ENCODE measurements around the gene KLK15. TPM values are rescaled to one million over a fixed set of nuclear protein-coding genes. Genes with fewer than 3 reads are reported as not detected.
"Not testable (repeated sequence)": the region's sequence is repeated elsewhere in the genome, so short reads cannot be mapped to it uniquely, and the experiment has no call there.

The KLK15 gene
- total and polyA plus RNA-seq, 5 experiments from 2014 or later: not detected

DNA sequence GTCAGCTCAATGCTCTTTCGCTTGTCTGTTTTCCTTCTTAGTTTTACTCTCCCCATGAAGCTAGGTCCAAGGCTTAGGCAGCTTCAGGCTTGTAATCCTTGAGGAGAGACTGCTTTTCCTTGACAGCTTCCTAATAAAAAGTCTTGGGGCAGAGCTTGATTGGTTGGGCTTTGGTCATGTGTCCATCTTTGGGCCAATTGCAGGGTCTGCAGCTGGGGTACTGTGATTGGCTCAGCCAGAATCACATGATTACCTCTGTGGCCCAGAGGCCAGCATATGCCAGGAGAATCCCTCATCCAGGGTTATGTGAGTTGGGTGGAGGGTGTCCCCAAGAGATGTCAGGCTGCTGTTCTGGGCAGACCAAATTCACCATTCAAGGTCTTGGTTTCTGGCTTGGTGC is 17.9 kb downstream of the KLK15 start:
- DNase-seq (no peak), ATAC-seq (no peak)
- POLR2A ChIA-PET: no interaction called here
- no peak overlapping the region for H3K4me3 Mint-ChIP-seq
- H3K36me3 Mint-ChIP-seq: peaks cover 0 to 1% (median 0%) of the 10 kb centered on the region in 3 donors
- peaks cover 29 to 64% (median 56%) of the 10 kb centered on the region in 5 donors for H3K27me3 Mint-ChIP-seq
- H3K9me3 Mint-ChIP-seq: peaks cover 0 to 3% (median 0%) of the 10 kb centered on the region in 9 donors
- no peak overlapping the region for H3K27ac Mint-ChIP-seq
- H3K4me1 Mint-ChIP-seq: peaks cover 15 to 27% (median 22%) of the 10 kb centered on the region in 4 donors

DNA sequence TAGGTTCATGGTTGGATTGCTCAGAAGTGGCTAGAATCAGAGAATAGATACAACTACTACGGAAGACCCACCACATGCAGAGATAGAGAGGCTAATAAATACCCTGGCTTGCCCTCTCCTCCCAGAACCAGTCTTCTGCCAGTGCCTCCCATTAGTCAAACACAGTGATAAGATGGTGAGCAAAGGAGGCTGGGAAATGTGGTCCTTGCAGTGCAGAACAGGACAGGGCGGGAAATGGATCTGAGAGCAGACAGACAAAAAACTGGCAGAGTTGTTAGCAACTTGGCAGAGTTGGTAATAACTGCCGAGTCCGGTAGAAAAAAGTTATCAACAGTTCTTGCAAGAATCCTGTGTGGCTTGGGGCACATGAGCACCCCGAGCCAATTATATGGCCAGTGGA is 18.5 kb downstream of the KLK15 start:
- Mint-ChIP-seq H3K27me3 (peaks cover 24 to 58% (median 50%) of the 10 kb centered on the region in 5 donors), H3K36me3 (no peaks in the 10 kb centered on the region), H3K27ac (no peak overlapping the region), H3K4me3 (no peak overlapping the region), H3K4me1 (peaks cover 11 to 22% (median 17%) of the 10 kb centered on the region in 4 donors), H3K9me3 (peaks cover 0 to 3% (median 0%) of the 10 kb centered on the region in 9 donors)
- POLR2A ChIA-PET: no interaction called here
- no peak for ATAC-seq
- DNase-seq: no peak

DNA sequence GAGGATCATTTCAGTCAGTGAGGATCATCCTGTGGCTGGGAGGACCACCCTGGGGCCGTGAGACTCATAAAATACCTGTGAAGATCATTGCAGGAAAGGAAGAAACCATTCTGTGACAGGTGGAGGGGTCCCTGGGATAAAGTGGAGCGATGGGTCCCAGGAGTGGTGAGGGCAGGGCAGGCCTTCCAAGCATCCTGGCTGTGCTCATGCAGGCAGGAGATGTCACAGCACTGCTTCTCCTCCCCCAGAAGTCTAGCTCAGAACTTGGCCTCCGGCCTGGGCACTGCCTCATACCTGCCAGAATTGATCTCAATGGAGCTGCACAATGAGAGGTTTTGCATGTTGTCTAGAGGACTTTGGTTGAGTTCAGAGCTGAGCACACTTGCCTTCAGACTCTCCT is 20.9 kb downstream of the KLK15 start:
- no peaks in the 10 kb centered on the region for H3K36me3 Mint-ChIP-seq
- peak overlapping the region in 1 of 10 donors; percentile 15 for H3K27ac Mint-ChIP-seq
- no peaks in the 10 kb centered on the region for H3K9me3 Mint-ChIP-seq
- no peak for ATAC-seq
- no peak overlapping the region for H3K4me3 Mint-ChIP-seq
- peaks cover 12 to 34% (median 31%) of the 10 kb centered on the region in 5 donors for H3K27me3 Mint-ChIP-seq
- DNase-seq: no peak
- H3K4me1 Mint-ChIP-seq: peaks cover under 1 to 4% (median 2%) of the 10 kb centered on the region in 4 donors
- POLR2A ChIA-PET: no interaction called here

DNA sequence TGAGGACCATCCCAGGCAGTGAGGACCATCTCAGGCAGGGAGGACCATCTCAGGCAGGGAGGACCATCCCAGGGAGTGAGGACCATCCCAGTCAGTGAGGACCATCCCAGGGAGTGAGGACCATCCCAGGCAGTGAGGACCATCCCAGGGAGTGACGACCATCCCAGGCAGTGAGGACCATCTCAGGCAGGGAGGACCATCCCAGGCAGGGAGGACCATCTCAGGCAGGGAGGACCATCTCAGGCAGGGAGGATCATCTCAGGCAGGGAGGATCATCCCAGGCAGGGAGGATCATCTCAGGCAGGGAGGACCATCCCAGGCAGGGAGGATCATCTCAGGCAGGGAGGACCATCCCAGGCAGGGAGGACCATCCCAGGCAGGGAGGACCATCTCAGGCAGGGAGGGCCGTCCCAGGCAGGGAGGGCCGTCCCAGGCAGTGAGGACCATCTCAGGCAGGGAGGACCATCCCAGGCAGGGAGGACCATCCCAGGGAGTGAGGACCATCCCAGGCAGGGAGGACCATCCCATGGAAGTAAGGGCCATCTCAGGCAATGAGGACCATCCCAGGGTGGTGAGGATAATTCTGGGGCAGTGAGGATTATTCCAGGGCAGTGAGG is 21.6 kb downstream of the KLK15 start:
- DNase-seq, POLR2A ChIA-PET, H3K4me3 Mint-ChIP-seq, H3K4me1 Mint-ChIP-seq, H3K36me3 Mint-ChIP-seq, ATAC-seq, H3K9me3 Mint-ChIP-seq: not testable (repeated sequence)
- H3K27ac Mint-ChIP-seq: peak overlapping the region in 1 of 10 donors; percentile 74
- peaks cover 12 to 27% (median 25%) of the 10 kb centered on the region in 5 donors for H3K27me3 Mint-ChIP-seq

DNA sequence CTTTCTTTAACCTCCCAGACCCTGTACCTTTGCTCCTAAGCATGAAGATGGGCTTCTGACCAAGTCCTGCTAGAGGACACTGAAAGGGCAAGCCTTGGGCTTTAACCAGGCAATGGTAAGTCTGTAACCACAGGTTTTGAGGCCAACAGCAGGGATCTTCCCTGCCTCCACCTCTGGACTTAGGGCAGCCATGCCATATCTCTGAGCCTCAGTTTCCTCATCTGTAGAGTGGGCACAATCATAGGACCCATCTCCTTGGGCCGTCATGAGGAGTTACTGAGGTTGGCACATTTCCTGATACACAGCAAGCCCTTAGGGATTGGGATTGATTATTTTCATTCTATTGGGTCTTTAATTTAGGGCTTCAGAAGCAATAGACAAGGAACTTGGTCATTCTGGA is 24.5 kb downstream of the KLK15 start:
- Mint-ChIP-seq H3K27me3 (peaks cover 0 to 10% (median 3%) of the 10 kb centered on the region in 5 donors), H3K27ac (no peak overlapping the region), H3K4me1 (peaks cover 12 to 25% (median 16%) of the 10 kb centered on the region in 4 donors), H3K36me3 (no peaks in the 10 kb centered on the region), H3K4me3 (no peak overlapping the region), H3K9me3 (no peaks in the 10 kb centered on the region)
- DNase-seq (no peak), ATAC-seq (no peak)
- POLR2A ChIA-PET: no interaction called here

DNA sequence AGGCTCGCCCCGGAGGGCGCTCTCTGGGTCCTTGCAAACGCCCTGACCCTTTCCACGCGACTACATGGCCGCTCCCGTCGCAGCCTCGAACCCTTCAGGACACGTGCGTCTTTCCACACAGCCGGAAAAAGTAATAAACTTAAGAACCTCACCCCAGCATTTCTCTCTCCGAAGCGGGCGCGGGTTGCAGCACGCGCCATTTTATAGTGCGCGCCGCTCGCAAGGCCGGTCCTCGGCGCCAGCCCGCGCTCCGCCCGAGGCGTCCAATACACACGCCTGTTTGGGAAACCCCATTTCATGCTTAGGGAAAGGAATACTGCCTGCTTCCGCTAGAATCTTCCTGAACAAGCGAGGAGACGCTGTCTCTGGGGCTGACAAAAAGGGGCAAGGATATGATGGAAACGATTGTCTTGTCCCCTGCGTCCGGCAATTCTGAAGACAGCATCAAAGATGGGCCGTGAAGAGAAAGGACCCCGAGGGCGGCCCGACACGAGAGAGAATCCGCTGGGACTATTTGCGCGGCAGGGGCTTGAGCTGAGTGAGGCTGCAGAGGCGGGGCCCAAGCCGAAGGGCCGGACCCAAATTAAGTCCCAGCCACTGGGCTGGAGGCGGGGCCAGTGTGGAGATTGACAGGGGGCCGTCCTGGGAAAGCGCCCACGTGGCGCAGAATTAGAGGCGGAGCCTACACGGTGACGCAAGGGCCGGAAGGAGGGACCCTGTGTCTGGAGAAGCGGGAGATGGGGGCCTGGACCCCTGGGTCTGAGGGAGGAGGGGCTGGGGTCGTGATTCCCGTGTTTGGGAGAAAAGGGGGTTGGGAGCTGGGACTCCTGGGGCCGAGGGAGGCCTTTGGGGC is 28.7 kb downstream of the KLK15 start:
- Mint-ChIP-seq H3K27me3 (no peaks in the 10 kb centered on the region), H3K4me1 (peaks cover 24 to 47% (median 40%) of the 10 kb centered on the region in 4 donors), H3K36me3 (peaks cover 0 to 20% (median 5%) of the 10 kb centered on the region in 3 donors), H3K27ac (peak overlapping the region; percentile 99 to 100 (median 100)), H3K4me3 (peak overlapping the region; percentile 89 to 100 (median 99)), H3K9me3 (no peaks in the 10 kb centered on the region)
- peak; percentile 95 to 96 for ATAC-seq
- DNase-seq: peak; percentile 92 to 100 (median 98)
- POLR2A ChIA-PET: interaction anchor here (0.7 to 2.5 kb wide), 12 partner anchors 12 to 875 kb away, joined by 3 to 18 read pairs (median 4); partner anchors contain the start of genes JOSD2, NR1H2, NUP62 and POLD1

DNA sequence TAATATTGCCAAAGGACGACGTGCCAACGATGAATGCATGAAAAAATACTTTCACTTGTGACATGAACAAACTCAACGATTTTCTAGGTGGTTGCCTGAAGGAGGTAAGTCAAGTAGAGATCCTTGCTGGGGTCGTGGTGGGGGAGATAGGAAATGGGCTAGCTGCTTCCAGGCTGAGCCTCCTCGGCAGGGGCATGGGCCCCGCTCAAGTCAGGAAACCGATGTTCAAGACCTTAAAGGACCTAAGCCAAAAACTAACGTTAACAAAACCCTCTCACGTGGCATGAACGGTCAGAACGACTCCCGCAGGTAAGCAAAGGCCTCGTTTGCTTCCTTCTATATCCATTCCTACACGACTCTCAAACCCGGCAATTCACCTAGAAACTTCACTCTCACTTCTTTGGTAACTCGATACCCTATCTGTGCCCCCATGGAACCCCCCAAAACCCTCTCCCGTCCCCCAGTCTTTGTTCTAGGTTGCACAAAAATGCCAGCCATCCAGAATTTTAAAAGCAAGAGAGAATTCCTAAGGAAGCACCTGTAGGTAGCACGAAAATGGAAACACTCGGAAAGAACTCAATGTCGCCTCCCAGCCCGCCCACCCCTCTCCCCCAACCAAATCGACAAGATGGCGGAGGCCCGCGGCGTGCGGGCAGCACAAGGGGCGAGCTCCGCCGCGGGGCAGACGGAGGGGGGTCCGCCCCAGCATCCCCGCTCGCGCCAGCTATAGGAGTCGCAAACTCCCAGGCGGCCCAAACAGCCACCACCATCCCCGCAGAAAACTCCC is 29.5 kb downstream of the KLK15 start:
- Mint-ChIP-seq H3K9me3 (no peaks in the 10 kb centered on the region), H3K4me1 (peaks cover 24 to 47% (median 40%) of the 10 kb centered on the region in 4 donors), H3K27ac (peak overlapping the region; percentile 99 to 100 (median 100)), H3K4me3 (peak overlapping the region; percentile 89 to 100 (median 99)), H3K36me3 (peaks cover 0 to 23% (median 5%) of the 10 kb centered on the region in 3 donors), H3K27me3 (no peaks in the 10 kb centered on the region)
- DNase-seq (peak in 3 of 10 donors; percentile 14 to 37 (median 30)), ATAC-seq (peak; percentile 11 to 22)
- POLR2A ChIA-PET: interaction anchor here (0.7 to 2.5 kb wide), 8 partner anchors 12 to 900 kb away, joined by 3 to 18 read pairs (median 4); partner anchors contain the start of genes JOSD2 and NUP62

DNA sequence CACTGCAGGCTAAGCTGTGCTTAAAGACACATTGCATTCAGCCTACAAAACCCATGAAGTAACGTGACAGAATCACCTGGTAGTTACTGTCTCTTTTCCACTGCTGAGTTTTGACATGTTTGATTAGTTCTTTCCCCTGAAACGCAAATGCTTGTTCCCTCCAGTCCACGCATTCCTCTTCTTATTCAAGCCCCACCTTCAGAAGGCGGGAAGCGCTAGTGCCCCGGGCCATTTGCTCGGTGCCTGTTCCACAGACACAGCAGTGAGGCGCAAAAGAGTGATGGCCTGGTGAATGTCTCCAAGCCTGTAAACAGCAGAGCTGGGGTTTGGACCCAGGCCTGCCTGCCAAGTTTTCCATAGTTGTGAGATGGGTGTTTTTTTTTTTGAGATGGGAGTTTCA is 32.3 kb downstream of the KLK15 start:
- Mint-ChIP-seq H3K27me3 (no peaks in the 10 kb centered on the region), H3K4me1 (peaks cover 24 to 47% (median 38%) of the 10 kb centered on the region in 4 donors), H3K27ac (peak overlapping the region in 2 of 10 donors; percentile 24 to 34), H3K4me3 (peak overlapping the region in 1 of 10 donors; percentile 43), H3K36me3 (peaks cover 0 to 39% (median 5%) of the 10 kb centered on the region in 3 donors), H3K9me3 (no peaks in the 10 kb centered on the region)
- POLR2A ChIA-PET: interaction anchor here (0.7 kb wide), 1 partner anchor 18 kb away, joined by 3 read pairs; no protein-coding TSS in a partner anchor
- no peak for ATAC-seq
- no peak for DNase-seq

DNA sequence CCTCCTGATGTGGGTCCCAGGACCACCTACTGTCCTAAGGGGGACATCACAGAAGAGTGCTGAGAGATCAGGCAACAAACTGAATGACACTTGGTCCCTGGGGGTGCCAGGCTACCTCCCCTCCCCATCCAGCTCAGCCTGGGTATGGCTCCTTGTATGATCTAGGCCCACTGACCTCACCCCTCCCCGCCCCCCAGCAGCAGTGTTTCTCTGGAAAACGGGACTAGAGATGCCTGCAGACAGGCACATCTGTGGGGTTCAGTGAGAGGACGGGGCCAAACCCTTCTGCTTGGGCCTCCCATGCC is 33.9 kb downstream of the KLK15 start:
- H3K9me3 Mint-ChIP-seq: no peaks in the 10 kb centered on the region
- no peak overlapping the region for H3K27ac Mint-ChIP-seq
- ATAC-seq: no peak
- DNase-seq: no peak
- peaks cover 0 to 39% (median 5%) of the 10 kb centered on the region in 3 donors for H3K36me3 Mint-ChIP-seq
- POLR2A ChIA-PET: no interaction called here
- H3K4me3 Mint-ChIP-seq: no peak overlapping the region
- peaks cover 16 to 38% (median 25%) of the 10 kb centered on the region in 4 donors for H3K4me1 Mint-ChIP-seq
- no peaks in the 10 kb centered on the region for H3K27me3 Mint-ChIP-seq

DNA sequence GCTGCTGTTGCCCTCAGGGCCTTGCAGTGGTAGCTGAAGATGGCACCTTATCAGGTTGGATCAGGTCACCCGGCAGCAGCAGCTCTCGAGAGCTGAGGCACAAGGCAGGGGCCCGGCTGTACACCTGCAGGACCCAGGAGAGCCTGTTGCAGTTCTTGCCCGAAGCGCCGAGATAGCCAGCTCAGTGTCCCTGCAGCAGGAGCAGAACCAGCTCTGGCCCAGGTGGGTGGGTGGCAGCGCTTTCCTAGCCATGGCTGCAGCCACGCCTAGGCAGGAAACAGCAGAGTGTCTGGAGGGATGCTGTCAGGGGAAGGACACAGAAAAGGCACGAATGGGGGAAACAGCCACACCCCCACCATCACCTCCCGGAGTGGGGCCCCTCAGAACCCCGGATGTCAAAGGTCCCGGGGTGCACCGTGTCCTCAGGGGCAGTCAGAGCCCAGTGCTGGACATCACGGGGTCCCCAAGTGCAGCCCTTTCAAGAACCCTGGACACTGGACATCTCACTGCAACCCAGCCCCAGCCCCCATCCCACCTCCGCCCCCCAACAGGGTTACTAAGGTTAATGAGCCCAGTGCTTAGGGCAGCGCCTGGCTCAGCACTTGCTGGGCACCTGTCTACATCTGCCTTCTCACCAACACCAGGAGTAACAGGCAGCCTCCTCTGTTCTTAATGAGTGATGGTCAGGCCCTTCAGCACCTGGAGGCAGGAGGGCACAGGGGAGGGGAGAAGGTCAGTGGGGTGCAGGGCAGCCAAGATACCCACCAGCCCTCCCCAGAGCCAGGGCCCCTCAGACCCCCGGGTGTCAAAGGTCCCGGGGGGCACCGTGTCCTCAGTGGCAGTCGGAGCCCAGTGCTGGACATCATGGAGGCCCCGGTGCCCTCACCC is 34.5 kb downstream of the KLK15 start:
- Mint-ChIP-seq H3K27ac (no peak overlapping the region), H3K4me1 (peaks cover 15 to 40% (median 21%) of the 10 kb centered on the region in 4 donors), H3K9me3 (no peaks in the 10 kb centered on the region), H3K27me3 (no peaks in the 10 kb centered on the region), H3K4me3 (no peak overlapping the region), H3K36me3 (peaks cover 0 to 39% (median 5%) of the 10 kb centered on the region in 3 donors)
- ATAC-seq (no peak), DNase-seq (no peak)
- POLR2A ChIA-PET: no interaction called here

DNA sequence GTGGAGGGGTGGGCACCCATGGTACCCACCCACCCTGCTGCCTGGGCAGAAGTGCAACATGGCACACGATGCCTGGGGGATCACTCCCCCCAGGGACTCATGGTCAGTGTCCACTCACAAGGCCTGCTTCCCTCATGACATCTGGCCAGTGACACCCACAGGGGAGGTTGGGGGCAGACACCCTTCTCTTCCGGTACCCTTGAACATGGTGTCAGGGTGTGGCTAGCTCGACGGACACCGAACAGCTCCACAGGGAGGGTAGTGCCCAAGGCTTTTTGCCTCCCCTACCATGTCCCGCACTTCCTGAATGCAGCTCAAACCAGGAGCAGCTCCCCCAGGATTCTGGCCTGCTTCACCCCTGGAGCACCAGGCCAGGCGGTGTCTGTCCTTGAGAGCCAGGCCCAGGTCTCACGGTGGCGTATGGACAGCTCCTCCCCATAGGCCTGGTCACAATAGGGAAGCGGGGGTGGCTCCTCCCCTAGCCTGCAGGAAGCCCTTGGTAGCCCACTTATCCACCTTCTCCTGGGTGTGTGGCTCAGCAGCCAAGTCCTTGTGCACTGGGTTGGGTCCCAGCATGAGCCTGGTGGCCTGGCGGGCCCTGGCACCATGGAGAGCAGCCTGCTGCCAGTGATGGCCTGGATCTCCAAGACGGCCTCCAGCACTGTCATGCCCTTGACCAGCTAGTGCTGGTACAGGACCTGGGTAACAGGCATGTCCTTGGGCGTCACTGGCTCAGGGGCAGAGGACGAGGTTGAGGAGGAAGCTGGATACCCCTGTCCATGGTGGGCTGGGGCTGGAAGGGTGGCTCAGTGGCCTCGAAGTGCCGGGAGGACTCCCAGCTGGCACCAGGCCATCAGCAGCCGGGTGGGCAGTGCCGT is 35.4 kb downstream of the KLK15 start:
- Mint-ChIP-seq H3K4me1 (peaks cover 11 to 35% (median 12%) of the 10 kb centered on the region in 4 donors), H3K9me3 (no peaks in the 10 kb centered on the region), H3K36me3 (peaks cover 0 to 39% (median 5%) of the 10 kb centered on the region in 3 donors), H3K4me3 (no peak overlapping the region), H3K27ac (no peak overlapping the region), H3K27me3 (no peaks in the 10 kb centered on the region)
- POLR2A ChIA-PET: no interaction called here
- ATAC-seq (no peak), DNase-seq (no peak)

Data from naive thymus-derived CD8-positive, alpha-beta T cell (primary cell).